Measurements from ENCODE around the gene DCBLD1. TPM values are rescaled to one million over a fixed set of nuclear protein-coding genes. Genes with fewer than 3 reads are reported as not detected.

DCBLD1 gene
- total and polyA plus RNA-seq, 4 donors: 2.7 to 10.4 (median 4.4) TPM

GRCh38 chr6:117595099-117595923 is 112.8 kb downstream of the DCBLD1 start:
- H3K36me3 ChIP-seq (ENCODE audit: control insufficient read depth in 4 of 4, insufficient read depth in 3 of 4, low read depth in 1 of 4, low read length in 3 of 4): peaks cover 0 to 3% (median under 1%) of the 10 kb centered on the region in 4 donors
- 90% methylated on average over 2 of the region's 2 CpGs for WGBS
- H3K4me1 ChIP-seq (ENCODE audit: control insufficient read depth in 4 of 4, insufficient read depth in 4 of 4, low read length in 3 of 4): peaks cover 0 to 11% (median 5%) of the 10 kb centered on the region in 4 donors
- no peak for DNase-seq (ENCODE audit: low spot score)
- no peaks in the 10 kb centered on the region for H3K27me3 ChIP-seq (ENCODE audit: control insufficient read depth in 4 of 4, insufficient read depth in 4 of 4, low read length in 3 of 4)
- TF ChIP-seq GABPA (IDR thresholded peaks at IDR 0.05 in 1 of 2, conservative IDR thresholded peaks at IDR 0.05 in 1 of 2) (no peak), RXRA (IDR thresholded peaks at IDR 0.05) (no peak), NR2F2 (IDR thresholded peaks at IDR 0.05) (no peak), HNF4G (IDR thresholded peaks at IDR 0.05) (no peak), YY1 (IDR thresholded peaks at IDR 0.05) (no peak), SP1 (IDR thresholded peaks at IDR 0.05) (no peak)
- H3K9me3 ChIP-seq (ENCODE audit: control insufficient read depth in 4 of 4, low read length in 3 of 4): no peaks in the 10 kb centered on the region
- no peak overlapping the region for H3K27ac ChIP-seq (ENCODE audit: low read depth in 1 of 2, low read length in 2 of 2)
- no peak overlapping the region for H3K4me3 ChIP-seq (ENCODE audit: low read depth in 1 of 3, low read length in 3 of 3)
- no peak overlapping the region for H3K9ac ChIP-seq (ENCODE audit: low read depth in 1 of 2, low read length in 2 of 2)

GRCh38 chr6:117597755-117598154 is 115.3 kb downstream of the DCBLD1 start:
- DNase-seq (ENCODE audit: low spot score): no peak
- H3K9me3 ChIP-seq (ENCODE audit: control insufficient read depth in 4 of 4, low read length in 3 of 4): no peaks in the 10 kb centered on the region
- H3K27ac ChIP-seq (ENCODE audit: low read depth in 1 of 2, low read length in 2 of 2): no peak overlapping the region
- H3K9ac ChIP-seq (ENCODE audit: low read depth in 1 of 2, low read length in 2 of 2): no peak overlapping the region
- H3K36me3 ChIP-seq (ENCODE audit: control insufficient read depth in 4 of 4, insufficient read depth in 3 of 4, low read depth in 1 of 4, low read length in 3 of 4): peaks cover 0 to 3% (median 0%) of the 10 kb centered on the region in 4 donors
- 98% methylated on average over 2 of the region's 2 CpGs for WGBS
- H3K4me1 ChIP-seq (ENCODE audit: control insufficient read depth in 4 of 4, insufficient read depth in 4 of 4, low read length in 3 of 4): peaks cover 3 to 19% (median 12%) of the 10 kb centered on the region in 4 donors
- TF ChIP-seq JUND (IDR thresholded peaks at IDR 0.05) (no peak), FOXA2 (IDR thresholded peaks at IDR 0.05) (no peak), ATF3 (IDR thresholded peaks at IDR 0.05) (no peak), RXRA (IDR thresholded peaks at IDR 0.05) (no peak), SP1 (IDR thresholded peaks at IDR 0.05) (no peak), ZBTB33 (IDR thresholded peaks at IDR 0.05) (no peak)
- no peaks in the 10 kb centered on the region for H3K27me3 ChIP-seq (ENCODE audit: control insufficient read depth in 4 of 4, insufficient read depth in 4 of 4, low read length in 3 of 4)
- H3K4me3 ChIP-seq (ENCODE audit: low read depth in 1 of 3, low read length in 3 of 3): no peak overlapping the region

Small RNA genes within 50 kb of the gene (small RNA-seq; reads per million reads assigned to genes)
- gene RNU6-253P: not detected

Other genes with a start within 250 kb of the DCBLD1 start
- gene VGLL2, start 217.1 kb upstream of the DCBLD1 start, total RNA-seq: not detected
- not detected for gene VGLL2, start 217.1 kb upstream of the DCBLD1 start, polyA plus RNA-seq
- not detected for gene ROS1, start 56.7 kb upstream of the DCBLD1 start, total RNA-seq
- gene ROS1, start 56.7 kb upstream of the DCBLD1 start, polyA plus RNA-seq: under 1 TPM in 1 of 2 donors, not detected in 1; under 0.01 TPM
- 10 to 100 TPM; 14.9 to 17.8 TPM for gene GOPC, start 119.8 kb downstream of the DCBLD1 start, total RNA-seq
- gene GOPC, start 119.8 kb downstream of the DCBLD1 start, polyA plus RNA-seq: 1 to 10 TPM; 7.4 to 7.9 TPM
- 10 to 100 TPM; 17.4 to 26.4 TPM for gene NUS1, start 192.8 kb downstream of the DCBLD1 start, total RNA-seq
- gene NUS1, start 192.8 kb downstream of the DCBLD1 start, polyA plus RNA-seq: 10 to 100 TPM in 1 of 2 donors, 1 to 10 TPM in 1; 10.0 to 20.6 TPM

Measured in liver (tissue), 10 donors.